Heart left ventricle (tissue), 16 donors: ENCODE data around the gene SEC14L1. TPM values are rescaled to one million over a fixed set of nuclear protein-coding genes. Genes with fewer than 3 reads are reported as not detected.
"Not testable (repeated sequence)": the region's sequence is repeated elsewhere in the genome, so short reads cannot be mapped to it uniquely, and the experiment has no call there.

Experiments used
- ATAC-seq, 4 donors: fragments of 200-7000 bp; cut with Tn5 transposase; one replicate each; pipeline ENCODE4 v1.9.1; 2020 to 2022; ENCODE audit warnings: moderate library complexity in 4 of 4, mild to moderate bottlenecking in 3 of 4, moderate number of reproducible peaks in 1 of 4
- DNase-seq, 5 donors: peaks; one replicate each; pipeline ENCODE4 v3.0.0-alpha.2; 2020
- H3K27ac ChIP-seq, 12 donors: fragments of 200-600 bp; sonication (generic) in 4 of 12; one replicate each; pipeline versions ENCODE4 v1.5.0 to v1.8.0; 2016 to 2022; ENCODE audit warnings: mild to moderate bottlenecking in 2 of 12
- H3K27me3 ChIP-seq, 9 donors: fragments of 200-600 bp; sonication (generic) in 2 of 9; one replicate each; pipeline versions ENCODE4 v1.5.1 to v1.8.0; 2016 to 2022; ENCODE audit warnings: mild to moderate bottlenecking in 3 of 9
- H3K36me3 ChIP-seq, 9 donors: fragments of 200-600 bp; sonication (generic) in 2 of 9; one replicate each; pipeline versions ENCODE4 v1.5.0 to v1.8.0; 2018 to 2022; ENCODE audit warnings: mild to moderate bottlenecking in 2 of 9
- H3K4me1 ChIP-seq, 12 donors: fragments of 200-600 bp; sonication (generic) in 4 of 12; one replicate each; pipeline versions ENCODE4 v1.5.0 to v1.8.0; 2016 to 2022; ENCODE audit warnings: mild to moderate bottlenecking in 3 of 12
- H3K4me3 ChIP-seq, 12 donors: fragments of 200-600 bp; sonication (generic) in 4 of 12; one replicate each; pipeline versions ENCODE4 v1.5.0 to v1.8.0; 2017 to 2022; ENCODE audit warnings: mild to moderate bottlenecking in 9 of 12, moderate library complexity in 4 of 12
- H3K9me3 ChIP-seq, 12 donors: fragments of 200-600 bp; sonication (generic) in 4 of 12; one replicate each; pipeline versions ENCODE4 v1.5.0 to v1.8.0; 2016 to 2022; ENCODE audit warnings: mild to moderate bottlenecking in 1 of 12
- POLR2A ChIP-seq, 2 donors: fragments of 450-650 bp; IDR thresholded peaks; one replicate each; pipeline ENCODE4 v1.6.1; 2017; ENCODE audit warnings: antibody characterized with exemption in 2 of 2, mild to moderate bottlenecking in 2 of 2, moderate library complexity in 2 of 2
- WGBS, 4 donors: extraction: QIAGEN DNeasy Blood & Tissue Kit in 2 of 4; methylation state at CpG; one replicate each; pipeline versions ENCODE4 v1.1.5 to v1.1.7; 2013 to 2018; 5-methylcytosine and 5-hydroxymethylcytosine counted together
- intact Hi-C, 10 donors: fragments of 100-400 bp; cut with DNase I; formaldehyde crosslinking; loops; one replicate each; pipeline versions ENCODE4 v1.11.1 to v1.14.2; 2022
- polyA plus RNA-seq, 2 donors: library from polyadenylated mRNA; stranded (reverse); fragments of 200-250 nt; gene quantifications; one replicate each; pipeline ENCODE4 v1.2.3, GENCODE V29; 2013
- total RNA-seq, 9 donors: library from RNA; depleted of rRNA in 2 of 9; stranded (reverse); fragments of >200 nt in 2 of 9; fragmentation: NEBNext Ultra II Directional in 3 of 9; extraction: Animal tissue kit (Norgen Biotek cat#: 25700) in 3 of 9; gene quantifications; one replicate each; pipeline versions ENCODE4 v1.1.0 to v1.2.4, GENCODE V29; 2016 to 2023
- TF ChIP-seq, protein P1 (sequence below), 12 donors: fragments of 200-600 bp; sonication (generic) in 4 of 12; IDR thresholded peaks; one replicate each; pipeline versions ENCODE4 v1.5.0 to v1.8.0; 2018 to 2022; ENCODE audit warnings: antibody characterized with exemption in 12 of 12, mild to moderate bottlenecking in 5 of 12
- donor health status: ischemic (EF 13 %, LVEDD 7.1; RV severe dilation, severe dysfunction).
- donor health status: healthy with polysubstance abuse.
- donor health status: DM: no; HTN: yes; CAD: no.
- donor health status: DM: no; HTN: no; CAD: no.
- donor health status: ischemic (EF 25% LVEDD 6.9; RV normal size, moderate dysfunction).
- donor health status: ischemic (EF 25% LVEDD 5.7; RV mildly dilated, moderate dysfunction).
- donor health status: healthy.
- donor health status: DM: yes; HTN: yes; CAD: no.
- donor health status: ischemic (EF 35%, LVEDD 5.7; RV mildly dilated, moderate dysfunction).
- donor health status: nonischemic (EF 11% LVEDD 7.7; RV severe dilation, severe dysfunction).
- donor health status: DM: yes; HTN: yes; CAD: no.
- donor health status: PGD.
- donor health status: ischemic (EF 29% LVEDD 5.4; RV normal size, mild dysfunction).
- donor health status: nonischemic (EF 23%, LVEDD 6.1; RV moderate dilation, normal function).

SEC14L1 gene
- total and polyA plus RNA-seq, 11 donors: 26.6 to 116 (median 53.7) TPM

GRCh38 chr17:77148940-77149510 lies 8.3 kb downstream of the SEC14L1 start:
- H3K36me3 ChIP-seq: peaks cover 0 to 81% (median 38%) of the 10 kb centered on the region in 9 donors
- DNase-seq: no peak
- peak overlapping the region; percentile 31 to 98 (median 88) for H3K27ac ChIP-seq
- no peaks in the 10 kb centered on the region for H3K27me3 ChIP-seq
- no peaks in the 10 kb centered on the region for H3K9me3 ChIP-seq
- TF ChIP-seq, protein P1, sequence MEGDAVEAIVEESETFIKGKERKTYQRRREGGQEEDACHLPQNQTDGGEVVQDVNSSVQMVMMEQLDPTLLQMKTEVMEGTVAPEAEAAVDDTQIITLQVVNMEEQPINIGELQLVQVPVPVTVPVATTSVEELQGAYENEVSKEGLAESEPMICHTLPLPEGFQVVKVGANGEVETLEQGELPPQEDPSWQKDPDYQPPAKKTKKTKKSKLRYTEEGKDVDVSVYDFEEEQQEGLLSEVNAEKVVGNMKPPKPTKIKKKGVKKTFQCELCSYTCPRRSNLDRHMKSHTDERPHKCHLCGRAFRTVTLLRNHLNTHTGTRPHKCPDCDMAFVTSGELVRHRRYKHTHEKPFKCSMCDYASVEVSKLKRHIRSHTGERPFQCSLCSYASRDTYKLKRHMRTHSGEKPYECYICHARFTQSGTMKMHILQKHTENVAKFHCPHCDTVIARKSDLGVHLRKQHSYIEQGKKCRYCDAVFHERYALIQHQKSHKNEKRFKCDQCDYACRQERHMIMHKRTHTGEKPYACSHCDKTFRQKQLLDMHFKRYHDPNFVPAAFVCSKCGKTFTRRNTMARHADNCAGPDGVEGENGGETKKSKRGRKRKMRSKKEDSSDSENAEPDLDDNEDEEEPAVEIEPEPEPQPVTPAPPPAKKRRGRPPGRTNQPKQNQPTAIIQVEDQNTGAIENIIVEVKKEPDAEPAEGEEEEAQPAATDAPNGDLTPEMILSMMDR (IDR thresholded peaks at IDR 0.05): no peak
- no peak for TF ChIP-seq POLR2A (IDR thresholded peaks at IDR 0.05)
- peak overlapping the region in 3 of 12 donors; percentile 4 to 90 (median 65) for H3K4me3 ChIP-seq
- 41 to 57% (median 51%) methylated on average over 10 of the region's 10 CpGs for WGBS, 4 donors
- peaks cover 10 to 91% (median 63%) of the 10 kb centered on the region in 12 donors for H3K4me1 ChIP-seq
- ATAC-seq: no peak
- intact Hi-C loops: loop anchor here in 9 of 10 donors (5.0 to 10.0 kb wide), 8 partner anchors 33 to 63 kb away; no protein-coding TSS in a partner anchor

DNA sequence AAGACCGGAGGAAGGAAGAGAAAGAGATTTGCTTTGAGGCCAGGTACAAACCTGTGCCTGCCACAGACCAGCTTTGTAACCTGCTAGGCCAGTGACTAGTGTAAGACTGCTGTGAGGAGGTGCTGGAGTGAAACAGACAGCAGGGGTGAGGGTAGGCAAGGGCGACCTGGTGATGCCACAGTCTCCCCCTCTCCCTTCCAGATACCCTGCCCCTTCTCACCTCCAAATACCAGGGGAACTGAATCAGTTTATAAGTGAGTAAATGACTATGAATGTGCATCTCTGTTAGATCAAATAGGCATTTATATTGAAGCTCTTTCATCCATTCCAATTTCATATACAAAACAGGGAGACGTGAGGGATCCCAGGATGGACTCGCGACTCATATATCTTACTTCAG lies 9.4 kb downstream of the SEC14L1 start:
- H3K9me3 ChIP-seq: no peaks in the 10 kb centered on the region
- H3K4me3 ChIP-seq: peak overlapping the region in 1 of 12 donors; percentile 20
- H3K27ac ChIP-seq: peak overlapping the region in 11 of 12 donors; percentile 8 to 98 (median 87)

GRCh38 chr17:77151186-77151585 lies 10.4 kb downstream of the SEC14L1 start:
- H3K4me1 ChIP-seq: peaks cover 6 to 95% (median 67%) of the 10 kb centered on the region in 12 donors
- no peak overlapping the region for H3K4me3 ChIP-seq
- intact Hi-C loops: loop anchor here in 2 of 10 donors (5.0 kb wide), 2 partner anchors 36 to 41 kb away; no protein-coding TSS in a partner anchor
- TF ChIP-seq, protein P1 (IDR thresholded peaks at IDR 0.05): no peak
- TF ChIP-seq POLR2A (IDR thresholded peaks at IDR 0.05): no peak
- WGBS, 4 donors: 55 to 78% (median 66%) methylated on average over 7 of the region's 7 CpGs
- H3K27me3 ChIP-seq: no peaks in the 10 kb centered on the region
- peaks cover 0 to 75% (median 30%) of the 10 kb centered on the region in 9 donors for H3K36me3 ChIP-seq
- ATAC-seq: peak in 1 of 4 donors; percentile 16
- H3K9me3 ChIP-seq: no peaks in the 10 kb centered on the region
- peak overlapping the region in 6 of 12 donors; percentile 18 to 95 (median 88) for H3K27ac ChIP-seq
- DNase-seq: no peak

More for the DNA sequence above, 9.4 kb downstream of the SEC14L1 start:
- peaks cover 0 to 72% (median 31%) of the 10 kb centered on the region in 9 donors for H3K36me3 ChIP-seq
- TF ChIP-seq, protein P1 (IDR thresholded peaks at IDR 0.05): no peak
- TF ChIP-seq POLR2A (IDR thresholded peaks at IDR 0.05): no peak
- no peaks in the 10 kb centered on the region for H3K27me3 ChIP-seq
- H3K4me1 ChIP-seq: peaks cover 13 to 95% (median 70%) of the 10 kb centered on the region in 12 donors
- intact Hi-C loops: loop anchor here in 2 of 10 donors (5.0 kb wide), 2 partner anchors 37 to 42 kb away; no protein-coding TSS in a partner anchor
- DNase-seq (no peak), ATAC-seq (no peak)
- 73 to 78% (median 78%) methylated on average over 5 of the region's 5 CpGs for WGBS, 4 donors

- H3K9me3 ChIP-seq, ATAC-seq, DNase-seq, H3K27me3 ChIP-seq, H3K4me3 ChIP-seq: not testable (repeated sequence)
- Histone ChIP-seq H3K27ac (peak overlapping the region in 7 of 12 donors; percentile 0 to 95 (median 40)), H3K36me3 (peaks cover 0 to 67% (median 26%) of the 10 kb centered on the region in 9 donors), H3K4me1 (peaks cover 4 to 93% (median 66%) of the 10 kb centered on the region in 12 donors)
- intact Hi-C loops: loop anchor here in 2 of 10 donors (5.0 kb wide), 2 partner anchors 35 to 40 kb away; no protein-coding TSS in a partner anchor
- 71 to 82% (median 77%) methylated on average over 6 of the region's 6 CpGs for WGBS, 4 donors
These were observed 11.3 kb downstream of the SEC14L1 start for GRCh38 chr17:77152056-77152455.
